Left ventricle myocardium inferior (tissue), 1 donor: Measurements from ENCODE around the gene COL26A1. TPM values are rescaled to one million over a fixed set of nuclear protein-coding genes. Genes with fewer than 3 reads are reported as not detected.
A peak's percentile ranks its signal among the peaks of the same experiment; 100 is the strongest.

Experiments
- DNase-seq: peaks from one replicate; pipeline ENCODE4 v3.0.0-alpha.2; 2020
- H3K27ac ChIP-seq: fragments of 200-600 bp; replicated peaks from 2 replicates; pipeline ENCODE4 v1.8.0; 2021
- H3K27me3 ChIP-seq: fragments of 200-600 bp; 2 replicates; pipeline ENCODE4 v1.8.0; 2021; ENCODE audit warnings: low read depth
- H3K36me3 ChIP-seq: fragments of 200-600 bp; 2 replicates; pipeline ENCODE4 v1.8.0; 2021
- H3K4me1 ChIP-seq: fragments of 200-600 bp; 2 replicates; pipeline ENCODE4 v1.8.0; 2021
- H3K4me3 ChIP-seq: fragments of 200-600 bp; 2 replicates; pipeline ENCODE4 v1.8.0; 2021; ENCODE audit warnings: mild to moderate bottlenecking, moderate library complexity
- H3K9me3 ChIP-seq: fragments of 200-600 bp; replicated peaks from 2 replicates; pipeline ENCODE4 v1.8.0; 2021
- intact Hi-C: fragments of 100-400 bp; cut with micrococcal nuclease; formaldehyde crosslinking; loops from one replicate; pipeline ENCODE4 v1.11.0; 2022
- total RNA-seq: library from RNA; stranded (reverse); fragmentation: NEBNext Ultra II Directional; extraction: Animal tissue kit (Norgen Biotek cat#: 25700); gene quantifications from one replicate; pipeline ENCODE4 v1.2.1, GENCODE V29; 2021
- TF ChIP-seq, protein P1 (sequence below): fragments of 200-600 bp; IDR thresholded peaks from 2 replicates; pipeline ENCODE4 v1.8.0; 2021; ENCODE audit warnings: antibody characterized with exemption, mild to moderate bottlenecking, borderline replicate concordance
- donor health status: DM: no; HTN: yes; CAD: no; lungs with severe emphysema.

The COL26A1 gene
- total RNA-seq, 1 donor from 2014 or later: not detected

DNA sequence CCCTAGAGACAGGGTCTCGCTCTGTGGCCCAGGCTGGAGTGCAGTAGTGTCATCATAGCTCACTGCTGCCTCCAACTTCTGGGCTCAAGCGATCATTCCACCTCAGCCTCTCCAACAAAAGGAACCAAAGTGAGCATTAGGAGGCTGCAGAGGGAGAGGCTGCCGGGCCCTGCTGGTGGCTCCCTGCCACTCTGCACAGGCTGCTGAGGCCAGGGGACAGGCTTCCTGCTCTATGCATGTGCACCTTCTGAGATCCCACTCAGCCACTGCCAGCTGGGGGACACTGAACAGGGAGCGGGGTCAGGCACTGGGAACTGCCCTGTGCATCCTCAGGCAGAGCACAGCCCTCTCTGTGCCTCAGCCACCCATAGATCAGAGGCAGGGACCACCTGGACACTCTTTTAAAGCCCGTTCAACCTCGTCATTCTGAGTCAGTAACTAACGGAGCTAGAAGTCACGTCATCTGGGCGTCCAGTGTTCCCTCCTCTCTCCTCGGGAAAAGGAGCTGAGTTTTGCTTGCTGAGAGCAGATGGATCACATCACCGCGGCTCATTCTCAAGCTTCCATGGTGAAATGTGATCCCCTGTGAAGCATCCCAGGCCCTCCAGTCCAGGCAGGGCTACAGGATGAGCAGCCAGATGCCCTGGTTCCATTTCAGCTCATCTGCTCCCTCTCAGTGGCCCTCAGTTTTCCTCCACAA is 156.8 kb downstream of the COL26A1 start:
- H3K27ac ChIP-seq: no peak overlapping the region
- TF ChIP-seq, protein P1, sequence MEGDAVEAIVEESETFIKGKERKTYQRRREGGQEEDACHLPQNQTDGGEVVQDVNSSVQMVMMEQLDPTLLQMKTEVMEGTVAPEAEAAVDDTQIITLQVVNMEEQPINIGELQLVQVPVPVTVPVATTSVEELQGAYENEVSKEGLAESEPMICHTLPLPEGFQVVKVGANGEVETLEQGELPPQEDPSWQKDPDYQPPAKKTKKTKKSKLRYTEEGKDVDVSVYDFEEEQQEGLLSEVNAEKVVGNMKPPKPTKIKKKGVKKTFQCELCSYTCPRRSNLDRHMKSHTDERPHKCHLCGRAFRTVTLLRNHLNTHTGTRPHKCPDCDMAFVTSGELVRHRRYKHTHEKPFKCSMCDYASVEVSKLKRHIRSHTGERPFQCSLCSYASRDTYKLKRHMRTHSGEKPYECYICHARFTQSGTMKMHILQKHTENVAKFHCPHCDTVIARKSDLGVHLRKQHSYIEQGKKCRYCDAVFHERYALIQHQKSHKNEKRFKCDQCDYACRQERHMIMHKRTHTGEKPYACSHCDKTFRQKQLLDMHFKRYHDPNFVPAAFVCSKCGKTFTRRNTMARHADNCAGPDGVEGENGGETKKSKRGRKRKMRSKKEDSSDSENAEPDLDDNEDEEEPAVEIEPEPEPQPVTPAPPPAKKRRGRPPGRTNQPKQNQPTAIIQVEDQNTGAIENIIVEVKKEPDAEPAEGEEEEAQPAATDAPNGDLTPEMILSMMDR: no peak
- no peaks in the 10 kb centered on the region for H3K4me1 ChIP-seq
- H3K27me3 ChIP-seq: peaks cover 24% of the 10 kb centered on the region
- H3K4me3 ChIP-seq: no peak overlapping the region
- H3K9me3 ChIP-seq: peaks cover 27% of the 10 kb centered on the region
- DNase-seq: no peak
- no peaks in the 10 kb centered on the region for H3K36me3 ChIP-seq
- intact Hi-C loops: no loop called here

DNA sequence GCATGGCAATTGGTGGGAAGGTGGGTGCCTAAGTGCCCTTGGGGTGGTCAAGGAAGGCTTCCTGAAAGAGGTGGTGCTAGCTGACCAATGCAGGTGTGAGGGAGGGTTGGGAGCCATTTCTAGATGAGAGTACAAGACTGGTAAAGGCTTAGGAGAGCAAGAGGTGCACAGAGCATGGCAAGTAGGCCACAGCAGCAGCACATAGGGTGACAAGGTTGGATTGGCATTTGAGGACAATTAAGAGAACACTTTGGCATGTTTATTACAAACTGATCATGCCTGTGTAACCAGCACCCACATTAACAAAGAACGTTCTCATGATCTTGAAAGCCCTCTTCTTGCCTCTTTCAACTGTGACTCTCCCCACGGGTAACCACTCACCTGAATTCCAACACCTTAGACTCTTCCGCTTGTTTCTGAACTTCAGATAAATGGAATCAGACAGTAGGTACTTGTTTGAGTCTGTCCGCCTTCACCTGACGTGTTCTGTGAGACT is 158.8 kb downstream of the COL26A1 start:
- H3K36me3 ChIP-seq: no peaks in the 10 kb centered on the region

DNA sequence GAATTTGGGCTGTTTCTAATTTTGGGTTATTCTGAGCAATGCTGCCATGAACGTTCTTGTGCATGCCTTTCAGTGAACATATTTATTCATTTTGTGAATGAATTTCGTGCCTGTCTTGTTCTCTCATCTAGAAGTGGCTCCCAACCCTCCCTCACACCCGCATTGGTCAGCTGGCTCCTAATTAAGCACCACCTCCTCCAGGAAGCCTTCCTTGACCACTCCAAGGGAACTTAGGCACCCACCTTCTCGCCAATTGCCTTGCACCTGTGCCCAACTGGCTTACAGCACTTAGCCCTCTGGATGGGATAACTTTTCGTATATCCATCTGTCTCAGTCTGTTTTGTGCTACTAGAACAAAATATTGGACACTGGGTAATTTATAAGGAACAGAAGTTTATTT is 159.3 kb downstream of the COL26A1 start:
- H3K27ac ChIP-seq: no peak overlapping the region

More for the DNA sequence above, 158.8 kb downstream of the COL26A1 start:
- Histone ChIP-seq H3K27ac (no peak overlapping the region), H3K9me3 (peaks cover 36% of the 10 kb centered on the region), H3K4me1 (no peaks in the 10 kb centered on the region), H3K4me3 (no peak overlapping the region), H3K27me3 (peaks cover 9% of the 10 kb centered on the region)
- intact Hi-C loops: no loop called here
- TF ChIP-seq, protein P1: no peak
- DNase-seq: no peak

DNA sequence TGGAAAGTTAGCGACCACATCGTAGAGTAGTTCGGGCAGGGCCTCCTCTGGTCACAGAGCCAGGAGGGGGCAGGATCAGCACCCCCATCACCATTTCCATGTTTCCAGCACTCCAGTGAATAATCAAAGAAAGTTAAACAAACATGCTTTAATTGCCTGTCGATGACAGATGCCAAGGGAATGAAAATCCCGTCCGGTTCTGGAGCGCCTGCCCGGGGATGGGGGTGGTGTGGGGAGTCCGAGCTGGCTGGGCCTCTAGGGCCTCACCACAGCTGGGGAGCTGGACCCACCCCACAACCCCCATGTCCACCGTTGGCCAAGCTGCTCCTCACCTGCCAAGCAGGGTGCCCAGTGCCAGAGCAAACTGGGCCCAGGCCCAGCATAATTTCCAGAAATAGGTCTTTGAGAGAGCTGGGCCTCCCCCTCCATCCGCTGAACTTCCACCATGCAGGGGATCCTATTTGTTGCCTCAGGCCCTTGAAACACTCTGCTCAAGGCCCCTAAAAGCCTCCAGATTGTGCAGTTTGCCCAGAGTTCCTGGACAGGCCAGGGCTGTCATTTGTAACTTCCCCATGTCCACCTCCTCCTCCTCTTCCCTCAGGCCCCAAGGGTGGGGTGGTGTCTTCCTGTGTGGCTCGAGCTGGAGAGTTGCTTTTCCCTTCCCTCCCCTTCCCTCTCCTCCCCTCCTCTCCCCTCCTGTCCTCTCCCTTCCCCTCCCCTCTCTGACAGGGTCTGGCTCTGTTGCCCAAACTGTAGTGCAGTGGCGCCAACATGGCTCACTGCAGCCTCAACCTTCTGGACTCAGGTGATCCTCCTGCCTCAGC is 165.4 kb downstream of the COL26A1 start:
- Histone ChIP-seq H3K4me3 (no peak overlapping the region), H3K27me3 (no peaks in the 10 kb centered on the region), H3K9me3 (peaks cover 24% of the 10 kb centered on the region), H3K36me3 (no peaks in the 10 kb centered on the region), H3K4me1 (peaks cover 7% of the 10 kb centered on the region), H3K27ac (no peak overlapping the region)
- TF ChIP-seq, protein P1: no peak
- intact Hi-C loops: no loop called here
- peak; percentile 33 for DNase-seq

More for the DNA sequence above, 159.3 kb downstream of the COL26A1 start:
- H3K27me3 ChIP-seq: peaks cover 4% of the 10 kb centered on the region
- intact Hi-C loops: no loop called here
- peaks cover 36% of the 10 kb centered on the region for H3K9me3 ChIP-seq
- no peak for DNase-seq
- TF ChIP-seq, protein P1: no peak
- H3K4me1 ChIP-seq: no peaks in the 10 kb centered on the region
- no peaks in the 10 kb centered on the region for H3K36me3 ChIP-seq
- H3K4me3 ChIP-seq: no peak overlapping the region

DNA sequence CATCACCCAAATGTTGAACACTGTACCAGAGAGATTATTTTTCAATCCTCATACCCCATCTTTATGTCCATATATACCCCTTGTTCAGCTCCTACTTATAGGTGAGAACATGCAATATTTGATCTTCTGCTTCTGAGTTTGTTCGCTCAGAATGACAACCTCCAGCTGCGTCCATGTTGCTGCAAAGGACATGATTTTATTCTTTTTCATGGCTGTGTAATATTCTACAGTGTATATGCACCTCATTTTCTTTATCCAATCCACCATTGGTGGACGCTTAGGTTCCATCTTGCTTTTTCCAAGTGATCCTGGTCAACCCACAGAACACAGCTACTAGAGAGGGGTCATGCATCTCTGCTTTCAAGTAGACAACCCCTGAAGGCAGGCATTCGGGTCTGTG is 166.9 kb downstream of the COL26A1 start:
- Histone ChIP-seq H3K27ac (no peak overlapping the region), H3K4me1 (peaks cover 7% of the 10 kb centered on the region), H3K27me3 (no peaks in the 10 kb centered on the region), H3K4me3 (no peak overlapping the region), H3K9me3 (peaks cover 9% of the 10 kb centered on the region), H3K36me3 (no peaks in the 10 kb centered on the region)
- TF ChIP-seq, protein P1: no peak
- no peak for DNase-seq
- intact Hi-C loops: no loop called here
